Naive thymus-derived CD8-positive, alpha-beta T cell (primary cell): Measurements from ENCODE around the gene DSE. TPM values are rescaled to one million over a fixed set of nuclear protein-coding genes. Genes with fewer than 3 reads are reported as not detected.
A peak's percentile ranks its signal among the peaks of the same experiment; 100 is the strongest.
"Not testable (repeated sequence)": the region's sequence is repeated elsewhere in the genome, so short reads cannot be mapped to it uniquely, and the experiment has no call there.

ENCODE experiments used
- ATAC-seq, 2 donors: fragments of 150-1000 bp; cut with Tn5 transposase in 1 of 2; sonication (Bioruptor Pico), chemical (Tn5 transposase) in 1 of 2; 1 replicate in 1 of 2; 2 replicates in 1 of 2; pipeline ENCODE4 v1.10.0; 2021; ENCODE audit warnings: mild to moderate bottlenecking in 2 of 2, moderate library complexity in 2 of 2
- POLR2A ChIA-PET: fragments of 350-600 bp; sonication (Branson Sonifier 250); formaldehyde crosslinking; loops from one replicate; lab custom pipeline; 2021; ENCODE audit warnings: antibody characterized with exemption; lab: Charles Lee
- DNase-seq, 10 donors: peaks; one replicate each; pipeline versions ENCODE4 v3.0.0 to v3.0.0-alpha.2; 2020 to 2022
- H3K27ac Mint-ChIP-seq, 10 donors: one replicate each; pipeline ENCODE4 v1.8.0; 2020 to 2022; ENCODE audit warnings: mild to moderate bottlenecking in 10 of 10, mixed read lengths in 10 of 10, moderate library complexity in 4 of 10, inconsistent platforms in 1 of 10
- H3K27me3 Mint-ChIP-seq, 5 donors: one replicate each; pipeline ENCODE4 v1.8.0; 2021 to 2022; ENCODE audit warnings: mixed read lengths in 5 of 5
- H3K36me3 Mint-ChIP-seq, 3 donors: one replicate each; pipeline ENCODE4 v1.8.0; 2020 to 2022; ENCODE audit warnings: mixed read lengths in 3 of 3, mild to moderate bottlenecking in 2 of 3, inconsistent platforms in 1 of 3
- H3K4me1 Mint-ChIP-seq, 4 donors: one replicate each; pipeline ENCODE4 v1.8.0; 2021 to 2022; ENCODE audit warnings: mixed read lengths in 4 of 4
- H3K4me3 Mint-ChIP-seq, 10 donors: one replicate each; pipeline ENCODE4 v1.8.0; 2020 to 2022; ENCODE audit warnings: mild to moderate bottlenecking in 10 of 10, mixed read lengths in 10 of 10, moderate library complexity in 6 of 10, inconsistent platforms in 1 of 10
- H3K9me3 Mint-ChIP-seq, 9 donors: one replicate each; pipeline ENCODE4 v1.8.0; 2020 to 2022; ENCODE audit warnings: mixed read lengths in 9 of 9, mild to moderate bottlenecking in 3 of 9, inconsistent platforms in 1 of 9, moderate library complexity in 1 of 9
- polyA plus RNA-seq, 3 donors: library from polyadenylated mRNA; unstranded; fragments of 300-500 nt; fragmentation: Illumina TruSeq; gene quantifications; one replicate each; pipeline ENCODE4 v1.2.3, GENCODE V29; 2021
- total RNA-seq, 8 experiments: library from RNA in 2 of 8; stranded (reverse) in 2 of 8; gene quantifications; one replicate each; pipeline ENCODE4 v1.2.3 and lab custom pipeline; 2021 to 2026

The DSE gene
- total RNA-seq (1 to 10 TPM; 6.4 to 9.3 TPM), polyA plus RNA-seq (1 to 10 TPM; 3.9 to 4.9 (median 4.0) TPM), total RNA-seq (lab: John Stamatoyannopoulos, UW) (4.1 to 32.6 (median 7.8) reads per million in 6 experiments)

- Mint-ChIP-seq H3K27me3 (peaks cover 7 to 21% (median 14%) of the 10 kb centered on the region in 5 donors), H3K36me3 (no peaks in the 10 kb centered on the region), H3K27ac (peak within 1 kb of the TSS in 7 of 10 donors; percentile 6 to 54 (median 39)), H3K4me1 (peaks cover 8 to 21% (median 14%) of the 10 kb centered on the region in 4 donors), H3K4me3 (peak within 1 kb of the TSS; percentile 86 to 95 (median 90)), H3K9me3 (no peaks in the 10 kb centered on the region)
- DNase-seq = peak; percentile 17 to 74 (median 36)
- POLR2A ChIA-PET = interaction anchor here (0.6 to 2.4 kb wide), 2 partner anchors 34 to 91 kb away, joined by 6 to 8 read pairs; partner anchors contain the start of gene TSPYL1
- ATAC-seq = peak; percentile 77 to 81
These were observed at the start of gene DSE for GRCh38 chr6:116370760-116371119. TSS of gene DSE (plus strand) at chr6:116370947. CDS start at chr6:116399251, 28,304 bp downstream.

GRCh38 chr6:116321933-116322332, 48.8 kb upstream of the DSE start:
- H3K9me3 Mint-ChIP-seq, H3K4me3 Mint-ChIP-seq, H3K27me3 Mint-ChIP-seq, POLR2A ChIA-PET, ATAC-seq, H3K36me3 Mint-ChIP-seq, H3K27ac Mint-ChIP-seq, DNase-seq, H3K4me1 Mint-ChIP-seq: not testable (repeated sequence)

GRCh38 chr6:116323863-116324262, 46.9 kb upstream of the DSE start:
- ATAC-seq (no peak), DNase-seq (no peak)
- Mint-ChIP-seq H3K4me3 (no peak overlapping the region), H3K36me3 (peaks cover 0 to 3% (median 2%) of the 10 kb centered on the region in 3 donors), H3K27me3 (no peaks in the 10 kb centered on the region), H3K9me3 (no peaks in the 10 kb centered on the region), H3K27ac (no peak overlapping the region), H3K4me1 (peaks cover 0 to 7% (median 0%) of the 10 kb centered on the region in 4 donors)
- POLR2A ChIA-PET = no interaction called here

GRCh38 chr6:116325634-116326132, 45.1 kb upstream of the DSE start:
- not testable (repeated sequence) for H3K4me1 Mint-ChIP-seq, H3K27me3 Mint-ChIP-seq, H3K9me3 Mint-ChIP-seq

GRCh38 chr6:116326181-116326671, 44.5 kb upstream of the DSE start:
- no peak overlapping the region for H3K27ac Mint-ChIP-seq
- peaks cover 0 to 3% (median 0%) of the 10 kb centered on the region in 3 donors for H3K36me3 Mint-ChIP-seq
- H3K4me3 Mint-ChIP-seq = no peak overlapping the region
- no peaks in the 10 kb centered on the region for H3K9me3 Mint-ChIP-seq
- DNase-seq (no peak), ATAC-seq (no peak)
- POLR2A ChIA-PET = no interaction called here
- no peaks in the 10 kb centered on the region for H3K27me3 Mint-ChIP-seq
- H3K4me1 Mint-ChIP-seq = peaks cover 0 to 7% (median 0%) of the 10 kb centered on the region in 4 donors

More at GRCh38 chr6:116325634-116326132, 45.1 kb upstream of the DSE start:
- DNase-seq, POLR2A ChIA-PET, H3K4me3 Mint-ChIP-seq, H3K27ac Mint-ChIP-seq, ATAC-seq, H3K36me3 Mint-ChIP-seq: not testable (repeated sequence)

- Mint-ChIP-seq H3K36me3 (peaks cover 0 to 3% (median 0%) of the 10 kb centered on the region in 3 donors), H3K27ac (no peak overlapping the region), H3K9me3 (peaks cover 0 to 2% (median 0%) of the 10 kb centered on the region in 9 donors), H3K4me1 (peaks cover 0 to 5% (median 0%) of the 10 kb centered on the region in 4 donors), H3K4me3 (no peak overlapping the region), H3K27me3 (no peaks in the 10 kb centered on the region)
- POLR2A ChIA-PET = no interaction called here
- no peak for DNase-seq
- ATAC-seq = no peak
These were observed 43.8 kb upstream of the DSE start for GRCh38 chr6:116326996-116327395.

- H3K4me1 Mint-ChIP-seq = peaks cover 0 to 5% (median 0%) of the 10 kb centered on the region in 4 donors
- peaks cover 0 to 12% (median 3%) of the 10 kb centered on the region in 9 donors for H3K9me3 Mint-ChIP-seq
- no peak overlapping the region for H3K27ac Mint-ChIP-seq
- no peak overlapping the region for H3K4me3 Mint-ChIP-seq
- peaks cover 0 to 3% (median under 1%) of the 10 kb centered on the region in 3 donors for H3K36me3 Mint-ChIP-seq
- no peak for DNase-seq
- H3K27me3 Mint-ChIP-seq = no peaks in the 10 kb centered on the region
- POLR2A ChIA-PET = no interaction called here
- no peak for ATAC-seq
These were observed 42.8 kb upstream of the DSE start for GRCh38 chr6:116327803-116328527.

GRCh38 chr6:116328528-116328903, 42.2 kb upstream of the DSE start:
- Mint-ChIP-seq H3K27me3 (no peaks in the 10 kb centered on the region), H3K4me3 (no peak overlapping the region), H3K27ac (no peak overlapping the region)

GRCh38 chr6:116329156-116329555, 41.6 kb upstream of the DSE start:
- Mint-ChIP-seq H3K9me3 (peaks cover 0 to 18% (median 5%) of the 10 kb centered on the region in 9 donors), H3K4me1 (peaks cover 0 to 3% (median 0%) of the 10 kb centered on the region in 4 donors), H3K36me3 (peaks cover 3 to 6% (median 4%) of the 10 kb centered on the region in 3 donors), H3K27me3 (no peaks in the 10 kb centered on the region), H3K27ac (no peak overlapping the region), H3K4me3 (no peak overlapping the region)
- POLR2A ChIA-PET = no interaction called here
- ATAC-seq (no peak), DNase-seq (no peak)

More at GRCh38 chr6:116328528-116328903, 42.2 kb upstream of the DSE start:
- Mint-ChIP-seq H3K4me1 (peaks cover 0 to 5% (median 0%) of the 10 kb centered on the region in 4 donors), H3K36me3 (peaks cover 0 to 3% (median 3%) of the 10 kb centered on the region in 3 donors), H3K9me3 (peaks cover 0 to 17% (median 5%) of the 10 kb centered on the region in 9 donors)
- ATAC-seq = no peak
- POLR2A ChIA-PET = no interaction called here
- no peak for DNase-seq

- Mint-ChIP-seq H3K27ac (no peak overlapping the region), H3K4me3 (no peak overlapping the region), H3K9me3 (peaks cover 0 to 18% (median 7%) of the 10 kb centered on the region in 9 donors), H3K36me3 (peaks cover 2 to 9% (median 6%) of the 10 kb centered on the region in 3 donors), H3K4me1 (peaks cover 0 to 2% (median under 1%) of the 10 kb centered on the region in 4 donors), H3K27me3 (no peaks in the 10 kb centered on the region)
- ATAC-seq (no peak), DNase-seq (no peak)
- POLR2A ChIA-PET = no interaction called here
These were observed 40.2 kb upstream of the DSE start for GRCh38 chr6:116330511-116330910.

GRCh38 chr6:116332096-116332495, 38.7 kb upstream of the DSE start:
- H3K4me1 Mint-ChIP-seq = peaks cover 0 to 1% (median 0%) of the 10 kb centered on the region in 4 donors
- peaks cover 0 to 18% (median 7%) of the 10 kb centered on the region in 9 donors for H3K9me3 Mint-ChIP-seq
- ATAC-seq = no peak
- POLR2A ChIA-PET = no interaction called here
- H3K27me3 Mint-ChIP-seq = no peaks in the 10 kb centered on the region
- H3K36me3 Mint-ChIP-seq = peaks cover 0 to 9% (median 6%) of the 10 kb centered on the region in 3 donors
- DNase-seq = no peak
- H3K27ac Mint-ChIP-seq = no peak overlapping the region
- H3K4me3 Mint-ChIP-seq = no peak overlapping the region

- H3K9me3 Mint-ChIP-seq = peaks cover 0 to 18% (median 8%) of the 10 kb centered on the region in 9 donors
These were observed 35.9 kb upstream of the DSE start for GRCh38 chr6:116334638-116335409.

More at GRCh38 chr6:116334638-116335409, 35.9 kb upstream of the DSE start:
- DNase-seq, ATAC-seq, H3K4me3 Mint-ChIP-seq, H3K27ac Mint-ChIP-seq, H3K27me3 Mint-ChIP-seq, H3K4me1 Mint-ChIP-seq, POLR2A ChIA-PET: not testable (repeated sequence)
- peaks cover 0 to 14% (median 6%) of the 10 kb centered on the region in 3 donors for H3K36me3 Mint-ChIP-seq
